GM12872 (cell line): Measurements from ENCODE around the gene FAF2.
A peak's percentile ranks its signal among the peaks of the same experiment; 100 is the strongest.

Experiments
- TF ChIP-seq, protein P1 (sequence below): IDR thresholded peaks from 3 replicates; pipeline ENCODE4 v1.5.1; 2011; ENCODE audit warnings: low read depth, mild to moderate bottlenecking, low read length, moderate library complexity; ENCODE audit not compliant: insufficient read depth

FAF2 gene

DNA sequence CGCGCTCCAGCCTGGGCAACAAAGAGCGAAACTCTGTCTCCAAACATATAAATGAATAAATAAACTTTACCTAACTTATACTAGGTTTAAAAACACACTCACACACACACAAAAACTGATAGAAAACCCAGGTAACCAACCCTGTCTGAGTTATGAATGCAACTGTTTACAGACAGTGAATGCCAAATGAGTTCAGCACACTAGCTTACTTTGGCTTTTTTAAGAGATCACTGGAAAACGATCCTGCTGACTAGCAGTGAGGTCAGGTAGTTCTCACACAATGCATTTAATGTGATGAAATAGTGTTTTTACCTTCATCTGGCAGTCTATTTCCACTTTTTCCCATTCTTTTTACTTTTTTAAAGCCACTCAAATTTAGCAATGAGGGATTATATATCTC is 22.4 kb downstream of the FAF2 start:
- TF ChIP-seq, protein P1, sequence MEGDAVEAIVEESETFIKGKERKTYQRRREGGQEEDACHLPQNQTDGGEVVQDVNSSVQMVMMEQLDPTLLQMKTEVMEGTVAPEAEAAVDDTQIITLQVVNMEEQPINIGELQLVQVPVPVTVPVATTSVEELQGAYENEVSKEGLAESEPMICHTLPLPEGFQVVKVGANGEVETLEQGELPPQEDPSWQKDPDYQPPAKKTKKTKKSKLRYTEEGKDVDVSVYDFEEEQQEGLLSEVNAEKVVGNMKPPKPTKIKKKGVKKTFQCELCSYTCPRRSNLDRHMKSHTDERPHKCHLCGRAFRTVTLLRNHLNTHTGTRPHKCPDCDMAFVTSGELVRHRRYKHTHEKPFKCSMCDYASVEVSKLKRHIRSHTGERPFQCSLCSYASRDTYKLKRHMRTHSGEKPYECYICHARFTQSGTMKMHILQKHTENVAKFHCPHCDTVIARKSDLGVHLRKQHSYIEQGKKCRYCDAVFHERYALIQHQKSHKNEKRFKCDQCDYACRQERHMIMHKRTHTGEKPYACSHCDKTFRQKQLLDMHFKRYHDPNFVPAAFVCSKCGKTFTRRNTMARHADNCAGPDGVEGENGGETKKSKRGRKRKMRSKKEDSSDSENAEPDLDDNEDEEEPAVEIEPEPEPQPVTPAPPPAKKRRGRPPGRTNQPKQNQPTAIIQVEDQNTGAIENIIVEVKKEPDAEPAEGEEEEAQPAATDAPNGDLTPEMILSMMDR: no peak

DNA sequence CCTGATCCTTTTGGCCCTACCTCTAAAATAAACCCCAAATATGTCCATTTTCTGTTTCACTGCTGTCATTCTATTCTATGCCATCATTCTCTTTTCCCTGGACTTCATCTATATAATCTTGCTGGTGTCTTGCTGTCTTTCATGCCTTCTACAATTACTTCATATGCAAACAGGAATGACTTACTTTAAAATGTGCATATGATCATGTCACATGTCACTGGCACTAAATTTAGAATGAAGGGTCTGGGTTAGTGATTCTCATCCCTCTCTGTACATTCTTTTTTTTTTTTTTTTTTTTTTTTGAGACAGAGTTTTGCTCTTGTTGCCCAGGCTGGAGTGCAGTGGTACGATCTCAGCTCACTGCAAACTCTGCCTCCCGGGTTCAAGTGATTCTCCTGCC is 22.9 kb downstream of the FAF2 start:
- TF ChIP-seq, protein P1: no peak

DNA sequence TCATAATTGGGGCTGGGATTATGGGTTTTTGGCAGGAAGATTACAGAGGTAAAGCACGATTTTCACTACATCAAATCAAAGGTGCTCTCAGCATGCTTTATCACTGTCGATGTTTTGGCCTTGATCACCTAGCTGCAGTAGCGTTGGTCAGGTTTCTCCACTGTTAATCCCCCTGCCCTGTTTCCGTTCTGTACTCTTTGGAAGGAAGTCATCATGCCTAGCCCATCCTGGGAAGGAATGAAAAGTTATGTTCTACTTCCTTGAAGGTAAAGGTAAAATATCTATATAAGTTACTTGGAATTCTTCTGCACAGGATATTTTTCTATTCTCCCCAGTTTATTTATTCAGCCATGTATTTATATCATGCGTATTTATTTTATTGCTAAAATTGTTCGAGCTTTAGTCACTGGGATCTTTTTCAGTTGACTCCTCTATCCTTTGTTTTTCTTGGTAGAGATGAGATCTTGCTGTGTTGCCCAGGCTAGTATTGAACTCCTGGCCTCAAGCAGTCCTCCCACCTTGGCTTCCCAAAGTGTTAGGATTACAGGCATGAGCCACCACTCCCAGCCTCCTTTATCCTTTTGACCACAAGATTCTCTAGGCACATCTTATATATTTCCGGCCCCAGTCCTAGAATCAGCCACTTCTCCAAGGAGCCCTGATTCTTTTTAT is 25.3 kb downstream of the FAF2 start:
- TF ChIP-seq, protein P1: no peak

DNA sequence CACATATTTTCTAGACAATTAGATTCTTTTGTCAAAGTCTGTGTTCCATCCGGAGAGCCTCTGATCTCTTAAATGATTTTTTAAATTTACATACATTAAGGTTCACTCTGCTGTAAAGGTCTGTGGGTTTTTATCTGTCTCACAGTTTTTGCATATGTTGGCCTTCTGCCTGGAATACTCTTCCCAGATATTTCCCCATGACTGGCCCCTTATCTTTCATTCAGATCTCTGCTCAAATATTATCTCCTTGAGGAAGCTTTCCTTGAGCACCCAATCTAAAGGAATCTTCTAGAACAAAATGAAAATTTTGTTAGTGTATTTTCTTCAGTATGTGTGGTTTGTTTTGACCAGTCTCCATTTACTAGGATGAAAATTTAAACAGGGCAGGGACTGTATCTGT is 26.3 kb downstream of the FAF2 start:
- TF ChIP-seq, protein P1: no peak

DNA sequence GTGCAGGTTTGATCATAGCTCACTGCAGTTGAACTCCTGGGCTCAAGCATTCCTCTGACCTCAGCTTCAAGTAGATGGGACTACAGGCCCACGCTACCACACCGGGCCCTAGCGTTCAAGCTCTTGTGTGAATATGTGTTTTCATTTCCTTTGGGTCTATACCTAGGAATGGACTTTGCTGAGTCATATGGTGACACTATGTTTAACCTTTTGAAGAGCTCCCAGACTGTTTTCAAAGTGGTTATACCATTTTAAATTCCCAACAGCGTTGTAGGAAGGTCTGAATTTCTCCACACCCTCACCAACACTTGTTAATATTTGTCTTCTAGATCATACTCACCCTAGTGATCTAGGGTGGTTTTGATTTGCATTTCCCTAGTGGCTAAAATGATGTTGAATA is 33.5 kb downstream of the FAF2 start:
- TF ChIP-seq, protein P1: no peak

DNA sequence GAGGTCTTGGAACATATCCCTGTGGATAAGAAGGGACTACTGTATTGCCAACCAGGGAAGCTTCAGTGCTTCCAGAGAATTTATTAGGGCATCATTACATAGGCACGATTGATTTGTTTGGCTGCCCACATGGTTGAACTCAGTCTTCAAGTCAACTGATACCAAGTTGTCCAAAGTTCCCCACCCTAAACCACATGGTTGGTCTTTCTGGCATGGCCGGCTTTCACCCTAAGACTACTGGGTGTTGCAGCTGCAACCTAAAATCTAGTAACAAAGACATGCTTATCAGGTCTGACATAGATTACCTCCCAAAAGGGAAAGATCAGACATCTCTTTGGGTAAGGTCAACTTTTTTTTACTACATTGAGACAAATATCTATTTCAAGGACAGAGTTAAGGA is 37.0 kb downstream of the FAF2 start:
- TF ChIP-seq, protein P1: no peak

DNA sequence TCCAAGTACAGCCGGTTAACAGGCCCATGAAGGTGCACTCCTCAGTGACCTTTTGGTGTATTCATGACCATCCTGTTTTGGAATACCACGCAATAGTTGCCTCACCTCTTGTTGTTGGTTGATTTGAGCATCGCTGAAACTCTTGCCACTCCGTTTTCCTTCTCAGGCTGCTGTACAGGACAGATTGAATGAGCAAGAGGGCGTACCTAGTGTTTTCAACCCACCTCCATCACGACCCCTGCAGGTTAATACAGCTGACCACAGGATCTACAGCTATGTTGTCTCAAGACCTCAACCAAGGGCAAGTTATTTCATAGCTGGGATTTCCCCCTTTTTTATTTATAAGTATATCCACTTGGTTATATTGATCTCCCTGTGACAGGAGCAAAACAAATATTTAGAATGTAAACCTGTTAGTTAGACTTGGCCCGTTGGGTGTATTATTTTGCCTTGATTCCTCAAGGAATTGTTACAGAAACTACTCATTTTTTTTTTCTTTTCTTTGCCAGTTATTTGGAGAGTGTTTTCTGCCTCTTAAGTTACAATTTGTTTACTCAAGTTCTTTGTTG is 38.1 kb downstream of the FAF2 start:
- TF ChIP-seq, protein P1: 0 out of 3 replicates have a peak, but pooled peaks have one; percentile 8
